HEK293 (cell line): ENCODE measurements around the gene VPS35L.

Experiments
- MZF1 ChIP-seq: fragments of 450-650 bp; formaldehyde crosslinking; IDR thresholded peaks from 2 replicates; pipeline ENCODE4 v1.5.1; 2017; ENCODE audit warnings: missing biosample characterization, missing genetic modification characterization, borderline replicate concordance
- TRIM28 ChIP-seq: IDR thresholded peaks from 2 replicates; pipeline ENCODE4 v1.6.1; 2011; ENCODE audit warnings: low read length, control low read depth, borderline replicate concordance
- ZNF175 ChIP-seq: fragments of 450-650 bp; formaldehyde crosslinking; IDR thresholded peaks from 2 replicates; pipeline ENCODE4 v1.5.1; 2016; ENCODE audit warnings: missing biosample characterization, missing genetic modification characterization
- ZNF302 ChIP-seq: fragments of 450-650 bp; formaldehyde crosslinking; IDR thresholded peaks from 2 replicates; pipeline ENCODE4 v1.5.1; 2016; ENCODE audit warnings: missing biosample characterization, missing genetic modification characterization, low read depth
- ZNF670 ChIP-seq: fragments of 450-650 bp; formaldehyde crosslinking; IDR thresholded peaks from 2 replicates; pipeline ENCODE4 v1.5.1; 2016; ENCODE audit warnings: missing biosample characterization, missing genetic modification characterization, low read depth
- TF ChIP-seq, protein P1 (sequence below): fragments of 450-650 bp; formaldehyde crosslinking; IDR thresholded peaks from 2 replicates; pipeline ENCODE4 v1.5.1; 2016; ENCODE audit warnings: missing biosample characterization, missing genetic modification characterization
- TF ChIP-seq, protein P2 (sequence below): fragments of 450-650 bp; formaldehyde crosslinking; IDR thresholded peaks from 2 replicates; pipeline ENCODE4 v1.5.1; 2016; ENCODE audit warnings: missing biosample characterization, missing genetic modification characterization
- TF ChIP-seq, protein P3 (sequence below): fragments of 450-650 bp; formaldehyde crosslinking; IDR thresholded peaks from 2 replicates; pipeline ENCODE4 v1.5.1; 2016; ENCODE audit warnings: missing biosample characterization, missing genetic modification characterization, borderline replicate concordance
- TF ChIP-seq, protein P4 (sequence below): fragments of 450-650 bp; formaldehyde crosslinking; IDR thresholded peaks from 2 replicates; pipeline ENCODE4 v1.5.1; 2016; ENCODE audit warnings: missing biosample characterization, missing genetic modification characterization
- TF ChIP-seq, protein P5 (sequence below): fragments of 450-650 bp; formaldehyde crosslinking; IDR thresholded peaks from 2 replicates; pipeline ENCODE4 v1.5.1; 2016; ENCODE audit warnings: missing biosample characterization, missing genetic modification characterization, low read depth

DNA sequence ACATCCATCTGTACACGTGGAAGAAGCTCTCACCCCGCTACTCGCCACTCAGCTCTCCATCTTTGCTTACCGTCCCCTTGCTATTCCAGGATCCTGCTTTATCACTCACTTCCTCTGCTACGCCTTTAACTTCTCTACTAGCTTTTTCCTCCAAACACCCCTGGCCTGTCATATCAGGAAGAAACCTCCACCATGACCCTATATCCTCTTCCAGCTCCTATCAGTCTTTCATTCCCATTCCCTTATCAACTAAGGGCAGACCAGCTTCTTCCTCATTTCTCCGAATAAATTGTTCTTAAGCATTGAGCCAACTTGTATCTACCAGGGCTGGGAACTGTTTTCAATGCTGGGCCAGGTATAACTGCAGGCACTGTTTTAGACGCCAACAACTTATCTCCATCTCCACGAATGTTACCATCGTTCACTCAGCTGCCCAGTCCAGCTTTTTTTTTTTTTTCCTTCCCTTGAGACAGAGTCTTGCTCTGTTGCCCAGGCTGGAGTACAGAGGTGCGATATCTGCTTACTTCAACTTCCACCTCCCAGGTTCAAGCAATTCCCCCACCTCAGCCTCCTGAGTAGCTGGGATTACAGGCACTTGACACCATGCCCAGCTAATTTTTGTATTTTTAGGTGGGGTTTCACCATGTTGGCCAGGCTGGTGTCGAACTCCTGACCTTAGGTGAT, 166.9 kb downstream of the VPS35L start:
- TF ChIP-seq, protein P1, sequence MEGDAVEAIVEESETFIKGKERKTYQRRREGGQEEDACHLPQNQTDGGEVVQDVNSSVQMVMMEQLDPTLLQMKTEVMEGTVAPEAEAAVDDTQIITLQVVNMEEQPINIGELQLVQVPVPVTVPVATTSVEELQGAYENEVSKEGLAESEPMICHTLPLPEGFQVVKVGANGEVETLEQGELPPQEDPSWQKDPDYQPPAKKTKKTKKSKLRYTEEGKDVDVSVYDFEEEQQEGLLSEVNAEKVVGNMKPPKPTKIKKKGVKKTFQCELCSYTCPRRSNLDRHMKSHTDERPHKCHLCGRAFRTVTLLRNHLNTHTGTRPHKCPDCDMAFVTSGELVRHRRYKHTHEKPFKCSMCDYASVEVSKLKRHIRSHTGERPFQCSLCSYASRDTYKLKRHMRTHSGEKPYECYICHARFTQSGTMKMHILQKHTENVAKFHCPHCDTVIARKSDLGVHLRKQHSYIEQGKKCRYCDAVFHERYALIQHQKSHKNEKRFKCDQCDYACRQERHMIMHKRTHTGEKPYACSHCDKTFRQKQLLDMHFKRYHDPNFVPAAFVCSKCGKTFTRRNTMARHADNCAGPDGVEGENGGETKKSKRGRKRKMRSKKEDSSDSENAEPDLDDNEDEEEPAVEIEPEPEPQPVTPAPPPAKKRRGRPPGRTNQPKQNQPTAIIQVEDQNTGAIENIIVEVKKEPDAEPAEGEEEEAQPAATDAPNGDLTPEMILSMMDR: no peak
- TF ChIP-seq, protein P2, sequence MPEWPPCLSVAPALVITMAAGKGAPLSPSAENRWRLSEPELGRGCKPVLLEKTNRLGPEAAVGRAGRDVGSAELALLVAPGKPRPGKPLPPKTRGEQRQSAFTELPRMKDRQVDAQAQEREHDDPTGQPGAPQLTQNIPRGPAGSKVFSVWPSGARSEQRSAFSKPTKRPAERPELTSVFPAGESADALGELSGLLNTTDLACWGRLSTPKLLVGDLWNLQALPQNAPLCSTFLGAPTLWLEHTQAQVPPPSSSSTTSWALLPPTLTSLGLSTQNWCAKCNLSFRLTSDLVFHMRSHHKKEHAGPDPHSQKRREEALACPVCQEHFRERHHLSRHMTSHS (tag by site-specific recombination): no peak
- TF ChIP-seq ZNF670 (tag by site-specific recombination) (no peak), ZNF302 (tag by site-specific recombination) (no peak), MZF1 (no peak), TRIM28 (no peak), ZNF175 (tag by site-specific recombination) (no peak)
- TF ChIP-seq, protein P3, sequence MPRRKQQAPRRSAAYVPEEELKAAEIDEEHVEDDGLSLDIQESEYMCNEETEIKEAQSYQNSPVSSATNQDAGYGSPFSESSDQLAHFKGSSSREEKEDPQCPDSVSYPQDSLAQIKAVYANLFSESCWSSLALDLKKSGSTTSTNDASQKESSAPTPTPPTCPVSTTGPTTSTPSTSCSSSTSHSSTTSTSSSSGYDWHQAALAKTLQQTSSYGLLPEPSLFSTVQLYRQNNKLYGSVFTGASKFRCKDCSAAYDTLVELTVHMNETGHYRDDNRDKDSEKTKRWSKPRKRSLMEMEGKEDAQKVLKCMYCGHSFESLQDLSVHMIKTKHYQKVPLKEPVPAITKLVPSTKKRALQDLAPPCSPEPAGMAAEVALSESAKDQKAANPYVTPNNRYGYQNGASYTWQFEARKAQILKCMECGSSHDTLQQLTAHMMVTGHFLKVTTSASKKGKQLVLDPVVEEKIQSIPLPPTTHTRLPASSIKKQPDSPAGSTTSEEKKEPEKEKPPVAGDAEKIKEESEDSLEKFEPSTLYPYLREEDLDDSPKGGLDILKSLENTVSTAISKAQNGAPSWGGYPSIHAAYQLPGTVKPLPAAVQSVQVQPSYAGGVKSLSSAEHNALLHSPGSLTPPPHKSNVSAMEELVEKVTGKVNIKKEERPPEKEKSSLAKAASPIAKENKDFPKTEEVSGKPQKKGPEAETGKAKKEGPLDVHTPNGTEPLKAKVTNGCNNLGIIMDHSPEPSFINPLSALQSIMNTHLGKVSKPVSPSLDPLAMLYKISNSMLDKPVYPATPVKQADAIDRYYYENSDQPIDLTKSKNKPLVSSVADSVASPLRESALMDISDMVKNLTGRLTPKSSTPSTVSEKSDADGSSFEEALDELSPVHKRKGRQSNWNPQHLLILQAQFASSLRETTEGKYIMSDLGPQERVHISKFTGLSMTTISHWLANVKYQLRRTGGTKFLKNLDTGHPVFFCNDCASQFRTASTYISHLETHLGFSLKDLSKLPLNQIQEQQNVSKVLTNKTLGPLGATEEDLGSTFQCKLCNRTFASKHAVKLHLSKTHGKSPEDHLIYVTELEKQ: no peak
- TF ChIP-seq, protein P4, sequence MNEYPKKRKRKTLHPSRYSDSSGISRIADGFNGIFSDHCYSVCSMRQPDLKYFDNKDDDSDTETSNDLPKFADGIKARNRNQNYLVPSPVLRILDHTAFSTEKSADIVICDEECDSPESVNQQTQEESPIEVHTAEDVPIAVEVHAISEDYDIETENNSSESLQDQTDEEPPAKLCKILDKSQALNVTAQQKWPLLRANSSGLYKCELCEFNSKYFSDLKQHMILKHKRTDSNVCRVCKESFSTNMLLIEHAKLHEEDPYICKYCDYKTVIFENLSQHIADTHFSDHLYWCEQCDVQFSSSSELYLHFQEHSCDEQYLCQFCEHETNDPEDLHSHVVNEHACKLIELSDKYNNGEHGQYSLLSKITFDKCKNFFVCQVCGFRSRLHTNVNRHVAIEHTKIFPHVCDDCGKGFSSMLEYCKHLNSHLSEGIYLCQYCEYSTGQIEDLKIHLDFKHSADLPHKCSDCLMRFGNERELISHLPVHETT (tag by site-specific recombination): no peak
- TF ChIP-seq, protein P5, sequence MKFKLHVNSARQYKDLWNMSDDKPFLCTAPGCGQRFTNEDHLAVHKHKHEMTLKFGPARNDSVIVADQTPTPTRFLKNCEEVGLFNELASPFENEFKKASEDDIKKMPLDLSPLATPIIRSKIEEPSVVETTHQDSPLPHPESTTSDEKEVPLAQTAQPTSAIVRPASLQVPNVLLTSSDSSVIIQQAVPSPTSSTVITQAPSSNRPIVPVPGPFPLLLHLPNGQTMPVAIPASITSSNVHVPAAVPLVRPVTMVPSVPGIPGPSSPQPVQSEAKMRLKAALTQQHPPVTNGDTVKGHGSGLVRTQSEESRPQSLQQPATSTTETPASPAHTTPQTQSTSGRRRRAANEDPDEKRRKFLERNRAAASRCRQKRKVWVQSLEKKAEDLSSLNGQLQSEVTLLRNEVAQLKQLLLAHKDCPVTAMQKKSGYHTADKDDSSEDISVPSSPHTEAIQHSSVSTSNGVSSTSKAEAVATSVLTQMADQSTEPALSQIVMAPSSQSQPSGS: no peak
